GM12878 (cell line): ENCODE results near the gene SEMA4D. TPM values are rescaled to one million over a fixed set of nuclear protein-coding genes. Genes with fewer than 3 reads are reported as not detected.

Source experiments
- ATAC-seq: fragments of 200-7000 bp; cut with Tn5 transposase; 3 replicates; pipeline ENCODE4 v1.9.1; 2020; ENCODE audit warnings: mild to moderate bottlenecking, moderate library complexity
- BruUV-seq: library from RNA; stranded (reverse); fragments of 400-500 nt; replicated peaks from 2 replicates; lab custom pipeline; 2021; lab: Mats Ljungman, UMichigan
- CTCF ChIA-PET: fragments of 300-600 bp; sonication (Branson Sonifier 250); formaldehyde crosslinking; extraction: SDS; loops from one replicate; lab custom pipeline; 2021; ENCODE audit warnings: inconsistent platforms; lab: Yijun Ruan, JAX
- POLR2A ChIA-PET: fragments of 350-600 bp; formaldehyde crosslinking; extraction: SDS; loops from one replicate; lab custom pipeline; 2021; ENCODE audit warnings: inconsistent platforms; lab: Charles Lee
- RAD21 ChIA-PET: fragments of 300-600 bp; sonication (Branson Sonifier 250); formaldehyde crosslinking; loops from one replicate; lab custom pipeline; 2023; ENCODE audit warnings: antibody characterized with exemption; ENCODE audit not compliant: unreplicated experiment; lab: Charles Lee
- SMC1A ChIA-PET: fragments of 300-600 bp; sonication (Branson Sonifier 250); formaldehyde crosslinking; loops from one replicate; lab custom pipeline; 2023; ENCODE audit not compliant: unreplicated experiment, uncharacterized antibody; lab: Charles Lee
- DNase-seq: peaks from one replicate; pipeline ENCODE4 v3.0.0-alpha.2; 2011; ENCODE audit warnings: low read depth, low spot score
- FAIRE-seq: peaks from 3 replicates; lab custom pipeline; 2011; peaks lifted over from hg19 to GRCh38; lab: Jason Lieb, UNC
- H2AFZ ChIP-seq: 2 replicates; pipeline ENCODE4 v1.6.0; 2011; ENCODE audit warnings: low read depth, low read length, control low read depth; ENCODE audit not compliant: control insufficient read depth
- H3K27ac ChIP-seq: 2 replicates; pipeline ENCODE4 v1.5.1; 2011; ENCODE audit warnings: control low read depth; ENCODE audit not compliant: control insufficient read depth, insufficient read depth
- H3K27me3 ChIP-seq, 2 experiments: replicated peaks in 1 of 2; 2 replicates each; pipeline versions ENCODE4 v1.6.0 to v1.6.1; 2011; ENCODE audit warnings: low read length in 1 of 2; ENCODE audit not compliant: control insufficient read depth in 2 of 2, insufficient read depth in 2 of 2
- H3K36me3 ChIP-seq, 2 experiments: 2 replicates each; pipeline ENCODE4 v1.5.1; 2011; ENCODE audit warnings: low read length in 1 of 2; ENCODE audit not compliant: control insufficient read depth in 2 of 2, insufficient read depth in 2 of 2
- H3K4me1 ChIP-seq: 2 replicates; pipeline ENCODE4 v1.6.1; 2011; ENCODE audit warnings: mild to moderate bottlenecking, low read length, moderate library complexity, mixed read lengths; ENCODE audit not compliant: control insufficient read depth, insufficient read depth
- H3K4me2 ChIP-seq: 2 replicates; pipeline ENCODE4 v1.6.0; 2011; ENCODE audit warnings: control low read depth; ENCODE audit not compliant: control insufficient read depth, insufficient read depth
- H3K4me3 ChIP-seq: fragments of 200-600 bp; sonication (generic); 2 replicates; pipeline ENCODE4 v1.5.1; 2016
- H3K79me2 ChIP-seq: 2 replicates; pipeline ENCODE4 v1.6.0; 2011; ENCODE audit warnings: low read length; ENCODE audit not compliant: control insufficient read depth, insufficient read depth
- H3K9ac ChIP-seq: 2 replicates; pipeline ENCODE4 v1.8.0; 2011; ENCODE audit warnings: low read length, control low read depth, mixed read lengths; ENCODE audit not compliant: control insufficient read depth, insufficient read depth
- H3K9me3 ChIP-seq: replicated peaks from 3 replicates; pipeline ENCODE4 v1.5.1; 2011; ENCODE audit warnings: mild to moderate bottlenecking, low read length; ENCODE audit not compliant: control insufficient read depth, insufficient read depth
- H4K20me1 ChIP-seq: 2 replicates; pipeline ENCODE4 v1.6.0; 2011; ENCODE audit not compliant: control insufficient read depth, insufficient read depth
- CBX3 ChIP-seq: fragments of 200-600 bp; sonication (generic); IDR thresholded peaks from 2 replicates; pipeline ENCODE4 v1.6.1; 2016; ENCODE audit warnings: low read depth, borderline replicate concordance
- KLF5 ChIP-seq: fragments of 450-650 bp; IDR thresholded peaks from 2 replicates; pipeline ENCODE4 v1.6.1; 2014; ENCODE audit warnings: mild to moderate bottlenecking; ENCODE audit not compliant: partially characterized antibody
- MEF2A ChIP-seq: IDR thresholded peaks from 2 replicates; pipeline ENCODE4 v1.6.1; 2011; ENCODE audit warnings: low read depth, mild to moderate bottlenecking, low read length, moderate library complexity; ENCODE audit not compliant: insufficient read depth
- MLLT1 ChIP-seq: fragments of 450-650 bp; IDR thresholded peaks from 2 replicates; pipeline ENCODE4 v1.6.1; 2016; ENCODE audit warnings: mild to moderate bottlenecking
- MTA2 ChIP-seq: fragments of 450-650 bp; IDR thresholded peaks from 2 replicates; pipeline ENCODE4 v1.6.1; 2016; ENCODE audit warnings: low read depth, mild to moderate bottlenecking, moderate library complexity
- MTA3 ChIP-seq: IDR thresholded peaks from 2 replicates; pipeline ENCODE4 v1.6.1; 2012; ENCODE audit warnings: low read length, inconsistent platforms, borderline replicate concordance
- NRF1 ChIP-seq: conservative IDR thresholded peaks from 2 replicates; pipeline ENCODE4 v1.6.1; 2011; ENCODE audit warnings: mild to moderate bottlenecking, low read depth, low read length, improper control_type of control experiment
- PKNOX1 ChIP-seq: fragments of 450-650 bp; IDR thresholded peaks from 2 replicates; pipeline ENCODE4 v1.6.1; 2016; ENCODE audit warnings: mild to moderate bottlenecking
- POU2F2 ChIP-seq: IDR thresholded peaks from 3 replicates; pipeline ENCODE4 v1.6.1; 2011; ENCODE audit warnings: low read depth, mild to moderate bottlenecking, low read length, borderline replicate concordance
- RB1 ChIP-seq: fragments of 450-650 bp; formaldehyde crosslinking; IDR thresholded peaks from 2 replicates; pipeline ENCODE4 v1.6.1; 2017; ENCODE audit warnings: mild to moderate bottlenecking, borderline replicate concordance
- SIN3A ChIP-seq: IDR thresholded peaks from 2 replicates; pipeline ENCODE4 v1.6.1; 2012; ENCODE audit warnings: low read depth, low read length, improper control_type of control experiment
- SRF ChIP-seq, 2 experiments: IDR thresholded peaks; 2 replicates each; pipeline ENCODE4 v1.6.1; 2011; ENCODE audit warnings: low read depth in 2 of 2, low read length in 2 of 2, mild to moderate bottlenecking in 1 of 2, moderate library complexity in 1 of 2
- TAF1 ChIP-seq: IDR thresholded peaks from 2 replicates; pipeline ENCODE4 v1.6.1; 2011; ENCODE audit warnings: mild to moderate bottlenecking, low read depth, low read length, borderline replicate concordance
- TBL1XR1 ChIP-seq: IDR thresholded peaks from 2 replicates; pipeline ENCODE4 v1.6.1; 2012; ENCODE audit warnings: low read depth, low read length, improper control_type of control experiment
- TCF12 ChIP-seq: IDR thresholded peaks from 2 replicates; pipeline ENCODE4 v1.6.1; 2011; ENCODE audit warnings: low read depth, mild to moderate bottlenecking, low read length
- WGBS: methylation state at CpG from one replicate; pipeline ENCODE4 v1.1.6; 2016; ENCODE audit warnings: low lambda C conversion rate; ENCODE audit not compliant: insufficient replicate concordance, insufficient coverage; ENCODE audit errors: missing lambda C conversion rate; 5-methylcytosine and 5-hydroxymethylcytosine counted together
- in situ Hi-C: fragments of 300-500 bp; cut with MboI; formaldehyde crosslinking; loops from 9 replicates; pipeline ENCODE4 v1.14.3; 2018; ENCODE audit warnings: mixed read lengths
- intact Hi-C: fragments of 100-400 bp; cut with micrococcal nuclease; formaldehyde crosslinking; loops from one replicate; pipeline ENCODE4 v1.14.2; 2022; ENCODE audit not compliant: unreplicated experiment
- polyA plus RNA-seq, 11 experiments: library from polyadenylated mRNA; depleted of rRNA in 4 of 11; unstranded in 6 of 11; stranded (reverse) in 5 of 11; fragments of >200 nt; fragmentation: Nextera tagmentation in 4 of 11; fragmentation: Illumina TruSeq in 1 of 11; extraction: Ambion mirVana in 4 of 11; extraction: Trizol in 1 of 11; gene quantifications; 1 replicate in 1 of 11; 2 replicates in 10 of 11; pipeline versions ENCODE4 v1.2.1 to v1.2.3, GENCODE V29; 2011 to 2016; ENCODE audit warnings: inconsistent platforms in 2 of 11, missing spikeins in 2 of 11, low read depth in 1 of 11
- total RNA-seq, 4 experiments: library from RNA; depleted of rRNA in 3 of 4; stranded (reverse); fragments of >200 nt in 3 of 4; fragmentation: Illumina TruSeq in 1 of 4; extraction: Trizol in 1 of 4; gene quantifications; 2 replicates each; pipeline versions ENCODE4 v1.2.1 to v1.2.3, GENCODE V29; 2013 to 2021

The SEMA4D gene
- total and polyA plus RNA-seq, 10 of the 15 experiments (the other 5 are each of a cell fraction or from before 2014, with no cell fraction given) = 15.1 to 136 (median 39.6) TPM

- Histone ChIP-seq H3K9me3 (no peaks in the 10 kb centered on the region), H3K79me2 (no peaks in the 10 kb centered on the region), H3K27ac (no peak overlapping the region), H3K36me3 (peaks cover 41 to 45% of the 10 kb centered on the region in 2 experiments), H4K20me1 (no peaks in the 10 kb centered on the region), H3K4me2 (no peak overlapping the region), H3K4me3 (no peak overlapping the region), H2AFZ (no peak overlapping the region), H3K4me1 (peaks cover 10% of the 10 kb centered on the region), H3K27me3 (no peaks in the 10 kb centered on the region), H3K9ac (no peak overlapping the region)
- intact Hi-C loops = no loop called here
- in situ Hi-C loops = no loop called here
- CTCF ChIA-PET = no interaction called here
- DNase-seq (no peak), ATAC-seq (no peak), FAIRE-seq (no peak)
- BruUV-seq = no TSS peak
- WGBS = 100% methylated on average over 2 of the region's 2 CpGs
- SMC1A ChIA-PET = no interaction called here
- RAD21 ChIA-PET = no interaction called here
- POLR2A ChIA-PET = no interaction called here
- TF ChIP-seq PKNOX1 (no peak), SRF (IDR thresholded peaks at IDR 0.05; ENCODE audit: low read depth in 2 of 2, low read length in 2 of 2) (no peak), TBL1XR1 (no peak), TAF1 (no peak), NRF1 (no peak), TCF12 (no peak), POU2F2 (no peak), KLF5 (no peak), MTA2 (no peak), MLLT1 (no peak), MTA3 (no peak), MEF2A (no peak), CBX3 (no peak), RB1 (no peak), SIN3A (no peak)
Observed at GRCh38 chr9:89350988-89351557, 146.8 kb downstream of the SEMA4D start.
